H1 (cell line): ENCODE results near the gene RASL11B. TPM values are rescaled to one million over a fixed set of nuclear protein-coding genes. Genes with fewer than 3 reads are reported as not detected.
A peak's percentile ranks its signal among the peaks of the same experiment; 100 is the strongest.

Experiments
- CTCF ChIA-PET: fragments of 300-600 bp; sonication (Branson Sonifier 250); formaldehyde crosslinking; loops from one replicate; lab custom pipeline; 2021; ENCODE audit not compliant: partially characterized antibody; lab: Charles Lee
- POLR2A ChIA-PET: fragments of 300-600 bp; sonication (Branson Sonifier 250); formaldehyde crosslinking; loops from one replicate; lab custom pipeline; 2021; ENCODE audit warnings: inconsistent platforms; ENCODE audit not compliant: partially characterized antibody; lab: Charles Lee
- DNase-seq, 2 experiments: peaks; one replicate each; pipeline versions ENCODE4 v3.0.0 to v3.0.0-alpha.2; 2010 to 2022; ENCODE audit warnings: low spot score in 2 of 2, low read depth in 1 of 2, mixed read lengths in 1 of 2
- FAIRE-seq: peaks from 2 replicates; lab custom pipeline; 2011; peaks lifted over from hg19 to GRCh38; lab: Jason Lieb, UNC
- H2AFZ ChIP-seq: 2 replicates; pipeline ENCODE4 v1.8.1; 2012; ENCODE audit warnings: low read length, inconsistent platforms
- H2AK5ac ChIP-seq: 2 replicates; pipeline ENCODE4 v1.6.1; 2013; ENCODE audit warnings: low read depth, low read length
- H2BK120ac ChIP-seq: replicated peaks from 2 replicates; pipeline ENCODE3; 2013; ENCODE audit warnings: low read depth, low read length, inconsistent platforms
- H2BK12ac ChIP-seq: 2 replicates; pipeline ENCODE4 v1.6.1; 2013; ENCODE audit warnings: low read depth, low read length
- H2BK15ac ChIP-seq: 2 replicates; pipeline ENCODE4 v1.6.1; 2013; ENCODE audit warnings: low read length
- H2BK20ac ChIP-seq: 2 replicates; pipeline ENCODE4 v1.6.1; 2013; ENCODE audit warnings: low read length
- H2BK5ac ChIP-seq: 2 replicates; pipeline ENCODE4 v1.6.1; 2013; ENCODE audit warnings: low read depth, low read length
- H3K14ac ChIP-seq: 2 replicates; pipeline ENCODE4 v1.6.1; 2013; ENCODE audit warnings: inconsistent platforms; ENCODE audit not compliant: insufficient read length
- H3K18ac ChIP-seq: 2 replicates; pipeline ENCODE4 v1.6.1; 2013; ENCODE audit warnings: low read length; ENCODE audit errors: extremely low read depth
- H3K23ac ChIP-seq: 2 replicates; pipeline ENCODE4 v1.6.1; 2013; ENCODE audit warnings: inconsistent platforms; ENCODE audit not compliant: insufficient read length
- H3K23me2 ChIP-seq: 2 replicates; pipeline ENCODE4 v1.6.1; 2013; ENCODE audit warnings: low read depth, low read length
- H3K27ac ChIP-seq: 2 replicates; pipeline ENCODE4 v1.6.1; 2011; ENCODE audit warnings: low read depth, low read length, inconsistent platforms
- H3K27me3 ChIP-seq, 4 experiments: replicated peaks in 1 of 4; 1 replicate in 1 of 4; 2 replicates in 3 of 4; pipeline versions ENCODE4 v1.6.1 to v1.8.1; 2011 to 2013; ENCODE audit warnings: low read length in 3 of 4, mild to moderate bottlenecking in 3 of 4, inconsistent platforms in 2 of 4, mixed read lengths in 2 of 4, moderate library complexity in 1 of 4; ENCODE audit not compliant: control insufficient read depth in 3 of 4, insufficient read depth in 3 of 4; ENCODE audit errors: extremely low read depth in 1 of 4
- H3K36me3 ChIP-seq, 4 experiments: 2 replicates each; pipeline versions ENCODE4 v1.6.1 to v1.8.1; 2011 to 2013; ENCODE audit warnings: mild to moderate bottlenecking in 4 of 4, low read length in 3 of 4, moderate library complexity in 2 of 4, control low read depth in 1 of 4, inconsistent platforms in 1 of 4; ENCODE audit not compliant: insufficient read depth in 4 of 4, control insufficient read depth in 2 of 4
- H3K4ac ChIP-seq: replicated peaks from 2 replicates; pipeline ENCODE3; 2013; ENCODE audit warnings: low read length, low read depth, mixed read lengths, inconsistent platforms; ENCODE audit not compliant: insufficient read length
- H3K4me1 ChIP-seq, 4 experiments: replicated peaks in 1 of 4; 1 replicate in 1 of 4; 2 replicates in 3 of 4; pipeline versions ENCODE4 v1.6.1 to v1.8.1; 2011 to 2013; ENCODE audit warnings: low read length in 3 of 4, inconsistent platforms in 2 of 4, mixed read lengths in 1 of 4; ENCODE audit not compliant: insufficient read depth in 4 of 4, control insufficient read depth in 3 of 4
- H3K4me2 ChIP-seq, 2 experiments: 2 replicates each; pipeline versions ENCODE4 v1.6.1 to v1.8.1; 2011 to 2013; ENCODE audit warnings: low read depth in 2 of 2, low read length in 2 of 2, control low read depth in 1 of 2, inconsistent platforms in 1 of 2, mild to moderate bottlenecking in 1 of 2; ENCODE audit not compliant: insufficient read depth in 1 of 2
- H3K4me3 ChIP-seq, 4 experiments: fragments of 200-600, 300-600 bp in 1 of 4; sonication (generic), shearing (Covaris generic), sonication (Bioruptor Twin) in 1 of 4; 2 replicates each; pipeline versions ENCODE4 v1.5.1 to v1.8.1; 2011 to 2016; ENCODE audit warnings: low read length in 4 of 4, low read depth in 3 of 4, control low read depth in 2 of 4, inconsistent platforms in 2 of 4, mild to moderate bottlenecking in 2 of 4, mixed read lengths in 1 of 4, moderate library complexity in 1 of 4; ENCODE audit not compliant: insufficient read depth in 2 of 4; ENCODE audit errors: extremely low read depth in 1 of 4
- H3K56ac ChIP-seq: replicated peaks from 2 replicates; pipeline ENCODE3; 2013; ENCODE audit warnings: low read depth, mild to moderate bottlenecking, mixed read lengths, low read length, inconsistent platforms; ENCODE audit not compliant: insufficient read length
- H3K79me1 ChIP-seq: 2 replicates; pipeline ENCODE4 v1.6.1; 2013; ENCODE audit warnings: low read depth, low read length, control low read depth
- H3K79me2 ChIP-seq, 2 experiments: 2 replicates each; pipeline versions ENCODE4 v1.6.1 to v1.8.1; 2012 to 2013; ENCODE audit warnings: low read length in 2 of 2, mild to moderate bottlenecking in 2 of 2, inconsistent platforms in 1 of 2; ENCODE audit not compliant: insufficient read depth in 2 of 2, control insufficient read depth in 1 of 2
- H3K9ac ChIP-seq, 4 experiments: replicated peaks in 1 of 4; 1 replicate in 1 of 4; 2 replicates in 3 of 4; pipeline versions ENCODE4 v1.6.1 to v1.8.1; 2011 to 2013; ENCODE audit warnings: low read depth in 3 of 4, low read length in 3 of 4, control low read depth in 2 of 4, mild to moderate bottlenecking in 2 of 4, moderate library complexity in 2 of 4, inconsistent platforms in 1 of 4; ENCODE audit errors: extremely low read depth in 1 of 4
- H3K9me3 ChIP-seq, 2 experiments: 2 replicates each; pipeline versions ENCODE4 v1.6.1 to v1.8.1; 2012 to 2013; ENCODE audit warnings: mild to moderate bottlenecking in 2 of 2, moderate library complexity in 2 of 2, control low read depth in 1 of 2, inconsistent platforms in 1 of 2, low read depth in 1 of 2, low read length in 1 of 2, mixed read lengths in 1 of 2; ENCODE audit not compliant: insufficient read depth in 2 of 2
- H4K20me1 ChIP-seq, 2 experiments: replicated peaks in 1 of 2; 2 replicates each; pipeline versions ENCODE3 to v1.8.1; 2011 to 2013; ENCODE audit warnings: inconsistent platforms in 2 of 2, low read length in 2 of 2, mild to moderate bottlenecking in 1 of 2; ENCODE audit not compliant: insufficient read depth in 2 of 2, control insufficient read depth in 1 of 2
- H4K5ac ChIP-seq: 2 replicates; pipeline ENCODE4 v1.6.1; 2013; ENCODE audit warnings: low read length, low read depth, mixed read lengths, inconsistent platforms; ENCODE audit not compliant: insufficient read length
- H4K8ac ChIP-seq: 2 replicates; pipeline ENCODE4 v1.8.0; 2013; ENCODE audit warnings: mild to moderate bottlenecking, moderate library complexity, low read length, inconsistent platforms; ENCODE audit not compliant: insufficient read depth; ENCODE audit errors: extremely low read depth
- H4K91ac ChIP-seq: replicated peaks from 2 replicates; pipeline ENCODE3; 2013; ENCODE audit warnings: low read length, mixed read lengths, inconsistent platforms; ENCODE audit not compliant: insufficient read length
- CHD1 ChIP-seq: IDR thresholded peaks from 2 replicates; pipeline ENCODE4 v1.6.1; 2012; ENCODE audit warnings: low read depth, low read length, improper control_type of control experiment
- CREB1 ChIP-seq: IDR thresholded peaks from 2 replicates; pipeline ENCODE4 v1.6.1; 2012; ENCODE audit warnings: inconsistent platforms
- EGR1 ChIP-seq: IDR thresholded peaks from 2 replicates; pipeline ENCODE4 v1.6.1; 2011; ENCODE audit warnings: low read depth, low read length, borderline replicate concordance
- EP300 ChIP-seq, 2 experiments: IDR thresholded peaks; 1 replicate in 1 of 2; 2 replicates in 1 of 2; pipeline ENCODE4 v1.6.1; 2011 to 2012; ENCODE audit warnings: low read depth in 2 of 2, low read length in 2 of 2, mild to moderate bottlenecking in 2 of 2, borderline replicate concordance in 1 of 2, inconsistent platforms in 1 of 2, moderate library complexity in 1 of 2
- GTF2F1 ChIP-seq: IDR thresholded peaks from 2 replicates; pipeline ENCODE4 v1.6.1; 2012; ENCODE audit warnings: low read depth, low read length, improper control_type of control experiment, borderline replicate concordance
- HDAC2 ChIP-seq, 2 experiments: fragments of 300-600 bp in 1 of 2; sonication (generic) in 1 of 2; IDR thresholded peaks; 2 replicates each; pipeline ENCODE4 v1.6.1; 2011 to 2012; ENCODE audit warnings: low read depth in 2 of 2, low read length in 2 of 2, mild to moderate bottlenecking in 2 of 2, moderate library complexity in 2 of 2, borderline replicate concordance in 1 of 2, inconsistent platforms in 1 of 2
- JUND ChIP-seq: IDR thresholded peaks from 2 replicates; pipeline ENCODE4 v1.6.1; 2011; ENCODE audit warnings: mild to moderate bottlenecking, improper control_type of control experiment, low read length
- MAFK ChIP-seq: IDR thresholded peaks from 2 replicates; pipeline ENCODE4 v1.6.1; 2012; ENCODE audit warnings: low read depth, mild to moderate bottlenecking, improper control_type of control experiment, low read length
- NANOG ChIP-seq: IDR thresholded peaks from 2 replicates; pipeline ENCODE4 v1.6.1; 2011; ENCODE audit warnings: low read length, low read depth, mild to moderate bottlenecking, inconsistent platforms; ENCODE audit not compliant: insufficient read depth, poor library complexity, severe bottlenecking
- NRF1 ChIP-seq: IDR thresholded peaks from 2 replicates; pipeline ENCODE4 v1.6.1; 2011; ENCODE audit warnings: mild to moderate bottlenecking, low read depth, low read length, improper control_type of control experiment
- POLR2AphosphoS5 ChIP-seq: IDR thresholded peaks from 2 replicates; pipeline ENCODE4 v1.6.1; 2011; ENCODE audit warnings: low read depth, low read length
- SIN3A ChIP-seq, 2 experiments: IDR thresholded peaks in 1 of 2; conservative IDR thresholded peaks in 1 of 2; 2 replicates each; pipeline ENCODE4 v1.6.1; 2011 to 2012; ENCODE audit warnings: low read length in 2 of 2, improper control_type of control experiment in 1 of 2, low read depth in 1 of 2, mild to moderate bottlenecking in 1 of 2
- SP2 ChIP-seq: IDR thresholded peaks from 2 replicates; pipeline ENCODE4 v1.6.1; 2012; ENCODE audit warnings: mild to moderate bottlenecking, low read length, inconsistent platforms
- ZNF274 ChIP-seq: IDR thresholded peaks from 2 replicates; pipeline ENCODE4 v1.7.0; 2012; ENCODE audit warnings: low read length, borderline replicate concordance; ENCODE audit errors: extremely low read depth
- WGBS, 2 experiments: shearing (Covaris generic) in 1 of 2; methylation state at CpG; one replicate each; pipeline versions ENCODE4 v1.1.6 to v1.1.7; 2013 to 2015; ENCODE audit warnings: low lambda C conversion rate in 2 of 2, mixed read lengths in 2 of 2, inconsistent platforms in 1 of 2, low coverage in 1 of 2, missing lambda C conversion rate in 1 of 2; ENCODE audit not compliant: insufficient replicate concordance in 2 of 2, insufficient coverage in 1 of 2, insufficient read length in 1 of 2; ENCODE audit errors: extremely low coverage in 1 of 2, missing lambda C conversion rate in 1 of 2; 5-methylcytosine and 5-hydroxymethylcytosine counted together
- polyA plus RNA-seq, 7 experiments: library from polyadenylated mRNA; depleted of rRNA in 3 of 7; stranded (reverse) in 5 of 7; unstranded in 2 of 7; fragments of >200 nt in 5 of 7; fragments of 200-250 nt in 2 of 7; gene quantifications; 1 replicate in 5 of 7; 2 replicates in 1 of 7; 4 replicates in 1 of 7; pipeline versions ENCODE4 v1.2.1 to v1.2.3, GENCODE V29; 2011 to 2013; ENCODE audit warnings: missing spikeins in 2 of 7, mixed read lengths in 2 of 7
- total RNA-seq: library from RNA; stranded (reverse); fragmentation: NEBNext Ultra II Directional; extraction: Animal tissue kit (Norgen Biotek cat#: 25700); gene quantifications from 2 replicates; pipeline ENCODE4 v1.2.1, GENCODE V29; 2021

Gene RASL11B
- total and polyA plus RNA-seq, 2 of the 8 experiments (the other 6 are each of a cell fraction or from before 2014, with no cell fraction given), result 49.8 to 75.5 TPM

DNA sequence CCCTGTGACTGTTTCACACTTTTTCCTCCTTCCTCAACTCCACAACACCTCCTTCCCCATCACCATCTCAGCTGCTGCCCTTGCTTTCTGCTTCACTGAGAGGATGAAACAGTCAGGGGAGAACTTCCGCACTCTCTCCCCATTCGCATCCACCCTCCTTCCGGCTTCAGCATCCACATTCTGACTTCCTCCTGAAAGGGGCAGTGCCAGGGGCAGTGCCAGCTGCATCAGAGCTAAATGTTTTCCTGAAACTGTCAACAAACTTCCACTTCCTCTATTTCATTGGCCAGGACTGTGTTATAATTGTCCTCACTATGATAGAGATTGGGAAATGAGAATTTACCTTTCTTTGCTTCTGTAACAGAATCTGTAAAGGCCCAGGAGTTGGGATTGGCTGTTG is 18.2 kb upstream of the RASL11B start:
- WGBS, 2 experiments, result 91% methylated on average over 3 of the region's 3 CpGs; no CpG with 5 or more reads in 1 of the 2 experiments

More for the DNA sequence above, 18.2 kb upstream of the RASL11B start:
- Histone ChIP-seq H3K79me2 (no peaks in the 10 kb centered on the region), H4K5ac (no peak overlapping the region), H3K9ac (no peak overlapping the region), H3K9me3 (no peaks in the 10 kb centered on the region), H3K4me1 (peaks cover 5 to 15% (median 12%) of the 10 kb centered on the region in 4 experiments), H2BK12ac (no peak overlapping the region), H3K36me3 (no peaks in the 10 kb centered on the region), H2AK5ac (0 out of 2 replicates have a peak overlapping the region, but pooled peaks have one; percentile 70), H2BK5ac (no peak overlapping the region), H2BK20ac (peak overlapping the region; percentile 2; the same call in 1 of the 2 replicates), H2BK120ac (no peak overlapping the region), H4K8ac (no peak overlapping the region), H4K20me1 (no peaks in the 10 kb centered on the region), H3K18ac (no peak overlapping the region), H3K23ac (no peak overlapping the region), H3K4me2 (no peak overlapping the region), H2AFZ (no peak overlapping the region), H2BK15ac (no peak overlapping the region), H3K23me2 (no peaks in the 10 kb centered on the region), H3K27me3 (no peaks in the 10 kb centered on the region), H3K56ac (no peak overlapping the region), H3K4ac (no peak overlapping the region), H3K14ac (no peak overlapping the region), H3K79me1 (no peaks in the 10 kb centered on the region), H4K91ac (peak overlapping the region; percentile 12), H3K27ac (no peak overlapping the region), H3K4me3 (no peak overlapping the region)
- DNase-seq (no peak), FAIRE-seq (no peak)
- TF ChIP-seq MAFK (no peak), EP300 (IDR thresholded peaks at IDR 0.05; ENCODE audit: borderline replicate concordance in 1 of 2, low read depth in 2 of 2, low read length in 2 of 2) (no peak), HDAC2 (IDR thresholded peaks at IDR 0.05; ENCODE audit: borderline replicate concordance in 1 of 2, low read depth in 2 of 2, low read length in 2 of 2) (no peak), JUND (no peak), NANOG (no peak), SIN3A (conservative IDR thresholded peaks at IDR 0.05 in 1 of 2, IDR thresholded peaks at IDR 0.05 in 1 of 2; ENCODE audit: low read depth in 1 of 2, low read length in 2 of 2) (no peak), EGR1 (no peak), GTF2F1 (no peak), CREB1 (no peak), NRF1 (no peak), SP2 (no peak), POLR2AphosphoS5 (no peak), ZNF274 (no peak), CHD1 (no peak)
- POLR2A ChIA-PET, result interaction anchor here (1.4 to 15.2 kb wide), 4 partner anchors 19 to 132 kb away, joined by 3 to 165 read pairs (median 6); partner anchors contain the start of gene RASL11B
- CTCF ChIA-PET, result interaction anchor here (0.7 to 2.1 kb wide), 7 partner anchors 8 to 340 kb away, joined by 3 to 6 read pairs (median 4); no protein-coding TSS in a partner anchor
